SIG-M5 treated with dmso at 0.1 percent for 504 hours (cell line): ENCODE measurements around the gene POLD1.

ENCODE experiments used
- DNase-seq: peaks from one replicate; lab custom pipeline; 2025; ENCODE audit not compliant: unreplicated experiment; lab: John Stamatoyannopoulos, UW

The POLD1 gene

GRCh38 chr19:50462970-50463369 lies 78.8 kb downstream of the POLD1 start:
- DNase-seq: no peak

- DNase-seq: no peak
Observed at GRCh38 chr19:50464348-50464747, 80.2 kb downstream of the POLD1 start.

GRCh38 chr19:50465000-50465399 lies 80.9 kb downstream of the POLD1 start:
- no peak for DNase-seq

GRCh38 chr19:50465986-50466705 lies 82.0 kb downstream of the POLD1 start:
- no peak for DNase-seq

GRCh38 chr19:50466706-50467039 lies 82.5 kb downstream of the POLD1 start:
- no peak for DNase-seq

GRCh38 chr19:50467566-50467965 lies 83.4 kb downstream of the POLD1 start:
- DNase-seq: no peak
